Heart left ventricle (tissue), 16 donors: ENCODE data around the gene P4HB. TPM values are rescaled to one million over a fixed set of nuclear protein-coding genes. Genes with fewer than 3 reads are reported as not detected.
A peak's percentile ranks its signal among the peaks of the same experiment; 100 is the strongest.

ENCODE experiments used
- ATAC-seq, 4 donors: fragments of 200-7000 bp; cut with Tn5 transposase; one replicate each; pipeline ENCODE4 v1.9.1; 2020 to 2022; ENCODE audit warnings: moderate library complexity in 4 of 4, mild to moderate bottlenecking in 3 of 4, moderate number of reproducible peaks in 1 of 4
- DNase-seq, 5 donors: peaks; one replicate each; pipeline ENCODE4 v3.0.0-alpha.2; 2020
- H3K27ac ChIP-seq, 12 donors: fragments of 200-600 bp; sonication (generic) in 4 of 12; one replicate each; pipeline versions ENCODE4 v1.5.0 to v1.8.0; 2016 to 2022; ENCODE audit warnings: mild to moderate bottlenecking in 2 of 12
- H3K27me3 ChIP-seq, 9 donors: fragments of 200-600 bp; sonication (generic) in 2 of 9; one replicate each; pipeline versions ENCODE4 v1.5.1 to v1.8.0; 2016 to 2022; ENCODE audit warnings: mild to moderate bottlenecking in 3 of 9
- H3K36me3 ChIP-seq, 9 donors: fragments of 200-600 bp; sonication (generic) in 2 of 9; one replicate each; pipeline versions ENCODE4 v1.5.0 to v1.8.0; 2018 to 2022; ENCODE audit warnings: mild to moderate bottlenecking in 2 of 9
- H3K4me1 ChIP-seq, 12 donors: fragments of 200-600 bp; sonication (generic) in 4 of 12; one replicate each; pipeline versions ENCODE4 v1.5.0 to v1.8.0; 2016 to 2022; ENCODE audit warnings: mild to moderate bottlenecking in 3 of 12
- H3K4me3 ChIP-seq, 12 donors: fragments of 200-600 bp; sonication (generic) in 4 of 12; one replicate each; pipeline versions ENCODE4 v1.5.0 to v1.8.0; 2017 to 2022; ENCODE audit warnings: mild to moderate bottlenecking in 9 of 12, moderate library complexity in 4 of 12
- H3K9me3 ChIP-seq, 12 donors: fragments of 200-600 bp; sonication (generic) in 4 of 12; one replicate each; pipeline versions ENCODE4 v1.5.0 to v1.8.0; 2016 to 2022; ENCODE audit warnings: mild to moderate bottlenecking in 1 of 12
- POLR2A ChIP-seq, 2 donors: fragments of 450-650 bp; IDR thresholded peaks; one replicate each; pipeline ENCODE4 v1.6.1; 2017; ENCODE audit warnings: antibody characterized with exemption in 2 of 2, mild to moderate bottlenecking in 2 of 2, moderate library complexity in 2 of 2
- WGBS, 4 donors: extraction: QIAGEN DNeasy Blood & Tissue Kit in 2 of 4; methylation state at CpG; one replicate each; pipeline versions ENCODE4 v1.1.5 to v1.1.7; 2013 to 2018; 5-methylcytosine and 5-hydroxymethylcytosine counted together
- intact Hi-C, 10 donors: fragments of 100-400 bp; cut with DNase I; formaldehyde crosslinking; loops; one replicate each; pipeline versions ENCODE4 v1.11.1 to v1.14.2; 2022
- polyA plus RNA-seq, 2 donors: library from polyadenylated mRNA; stranded (reverse); fragments of 200-250 nt; gene quantifications; one replicate each; pipeline ENCODE4 v1.2.3, GENCODE V29; 2013
- total RNA-seq, 9 donors: library from RNA; depleted of rRNA in 2 of 9; stranded (reverse); fragments of >200 nt in 2 of 9; fragmentation: NEBNext Ultra II Directional in 3 of 9; extraction: Animal tissue kit (Norgen Biotek cat#: 25700) in 3 of 9; gene quantifications; one replicate each; pipeline versions ENCODE4 v1.1.0 to v1.2.4, GENCODE V29; 2016 to 2023
- TF ChIP-seq, protein P1 (sequence below), 12 donors: fragments of 200-600 bp; sonication (generic) in 4 of 12; IDR thresholded peaks; one replicate each; pipeline versions ENCODE4 v1.5.0 to v1.8.0; 2018 to 2022; ENCODE audit warnings: antibody characterized with exemption in 12 of 12, mild to moderate bottlenecking in 5 of 12
- donor health status: ischemic (EF 13 %, LVEDD 7.1; RV severe dilation, severe dysfunction).
- donor health status: healthy with polysubstance abuse.
- donor health status: DM: no; HTN: yes; CAD: no.
- donor health status: DM: no; HTN: no; CAD: no.
- donor health status: ischemic (EF 25% LVEDD 6.9; RV normal size, moderate dysfunction).
- donor health status: ischemic (EF 25% LVEDD 5.7; RV mildly dilated, moderate dysfunction).
- donor health status: healthy.
- donor health status: DM: yes; HTN: yes; CAD: no.
- donor health status: ischemic (EF 35%, LVEDD 5.7; RV mildly dilated, moderate dysfunction).
- donor health status: nonischemic (EF 11% LVEDD 7.7; RV severe dilation, severe dysfunction).
- donor health status: DM: yes; HTN: yes; CAD: no.
- donor health status: PGD.
- donor health status: ischemic (EF 29% LVEDD 5.4; RV normal size, mild dysfunction).
- donor health status: nonischemic (EF 23%, LVEDD 6.1; RV moderate dilation, normal function).

Gene P4HB
- total and polyA plus RNA-seq, 11 donors, result 246 to 763 (median 374) TPM

DNA sequence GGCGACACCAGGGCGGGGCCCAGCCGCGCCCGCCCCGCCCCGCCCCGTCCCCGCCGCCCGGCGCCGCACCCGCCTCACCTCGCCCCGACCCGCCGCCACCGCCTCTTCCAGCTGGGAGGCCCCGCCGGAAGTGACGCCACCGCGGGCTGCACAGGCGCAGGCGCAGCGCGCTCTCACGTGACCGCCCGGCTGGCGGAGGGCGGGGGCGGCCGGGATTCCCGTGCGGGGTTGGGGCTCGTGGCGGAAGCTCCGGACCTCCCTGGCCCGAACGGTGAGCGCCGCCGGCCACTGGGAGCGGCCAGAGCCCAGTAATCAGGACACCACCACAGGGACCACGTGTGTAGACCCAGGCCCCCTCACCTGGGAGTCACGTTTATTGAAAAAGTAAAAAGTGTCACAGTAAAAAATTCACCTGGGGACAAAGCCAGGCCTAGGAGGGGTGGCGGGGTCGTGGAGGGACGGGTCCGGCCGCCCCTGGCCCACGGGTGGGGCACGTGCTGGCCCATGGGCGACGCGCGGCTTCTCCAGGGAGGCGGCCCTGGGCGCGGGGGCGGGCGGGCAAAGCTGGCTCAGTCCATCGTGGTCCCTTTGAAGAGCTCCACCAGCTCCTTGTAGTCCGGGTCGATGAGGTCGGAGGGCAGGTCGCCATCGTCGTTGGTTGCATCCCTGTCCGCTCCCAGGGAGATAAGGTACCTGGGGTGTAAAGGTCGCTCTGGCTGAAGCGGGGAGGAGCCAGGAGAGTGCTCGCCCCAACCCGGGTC is 27.0 kb downstream of the P4HB start, which contains the start of gene MCRIP1:
Gene MCRIP1 (minus strand): TSS at position 132 of the 761 bp plus-strand sequence. CDS start 8,785 bp downstream, outside the sequence.
- peak within 1 kb of the TSS; percentile 20 to 99 (median 96) for H3K27ac ChIP-seq
- H3K27me3 ChIP-seq, result no peaks in the 10 kb centered on the region
- peak within 1 kb of the TSS; percentile 73 to 98 (median 90) for H3K4me3 ChIP-seq
- H3K36me3 ChIP-seq, result no peaks in the 10 kb centered on the region
- 2 to 7% (median 4%) methylated on average over 24 to 76 of the region's 76 CpGs for WGBS, 4 donors
- no peaks in the 10 kb centered on the region for H3K9me3 ChIP-seq
- DNase-seq (peak; percentile 96 to 98 (median 97)), ATAC-seq (peak; percentile 85 to 92 (median 90))
- H3K4me1 ChIP-seq, result peaks cover 0 to 39% (median 23%) of the 10 kb centered on the region in 12 donors
- intact Hi-C loops, result loop anchor here in 1 of 10 donors (1.0 kb wide), 1 partner anchor 27 kb away; the partner anchor contains the start of gene P4HB
- TF ChIP-seq, protein P1, sequence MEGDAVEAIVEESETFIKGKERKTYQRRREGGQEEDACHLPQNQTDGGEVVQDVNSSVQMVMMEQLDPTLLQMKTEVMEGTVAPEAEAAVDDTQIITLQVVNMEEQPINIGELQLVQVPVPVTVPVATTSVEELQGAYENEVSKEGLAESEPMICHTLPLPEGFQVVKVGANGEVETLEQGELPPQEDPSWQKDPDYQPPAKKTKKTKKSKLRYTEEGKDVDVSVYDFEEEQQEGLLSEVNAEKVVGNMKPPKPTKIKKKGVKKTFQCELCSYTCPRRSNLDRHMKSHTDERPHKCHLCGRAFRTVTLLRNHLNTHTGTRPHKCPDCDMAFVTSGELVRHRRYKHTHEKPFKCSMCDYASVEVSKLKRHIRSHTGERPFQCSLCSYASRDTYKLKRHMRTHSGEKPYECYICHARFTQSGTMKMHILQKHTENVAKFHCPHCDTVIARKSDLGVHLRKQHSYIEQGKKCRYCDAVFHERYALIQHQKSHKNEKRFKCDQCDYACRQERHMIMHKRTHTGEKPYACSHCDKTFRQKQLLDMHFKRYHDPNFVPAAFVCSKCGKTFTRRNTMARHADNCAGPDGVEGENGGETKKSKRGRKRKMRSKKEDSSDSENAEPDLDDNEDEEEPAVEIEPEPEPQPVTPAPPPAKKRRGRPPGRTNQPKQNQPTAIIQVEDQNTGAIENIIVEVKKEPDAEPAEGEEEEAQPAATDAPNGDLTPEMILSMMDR (IDR thresholded peaks at IDR 0.05), result no peak
- TF ChIP-seq POLR2A (IDR thresholded peaks at IDR 0.05), result peak; percentile 35 to 91

DNA sequence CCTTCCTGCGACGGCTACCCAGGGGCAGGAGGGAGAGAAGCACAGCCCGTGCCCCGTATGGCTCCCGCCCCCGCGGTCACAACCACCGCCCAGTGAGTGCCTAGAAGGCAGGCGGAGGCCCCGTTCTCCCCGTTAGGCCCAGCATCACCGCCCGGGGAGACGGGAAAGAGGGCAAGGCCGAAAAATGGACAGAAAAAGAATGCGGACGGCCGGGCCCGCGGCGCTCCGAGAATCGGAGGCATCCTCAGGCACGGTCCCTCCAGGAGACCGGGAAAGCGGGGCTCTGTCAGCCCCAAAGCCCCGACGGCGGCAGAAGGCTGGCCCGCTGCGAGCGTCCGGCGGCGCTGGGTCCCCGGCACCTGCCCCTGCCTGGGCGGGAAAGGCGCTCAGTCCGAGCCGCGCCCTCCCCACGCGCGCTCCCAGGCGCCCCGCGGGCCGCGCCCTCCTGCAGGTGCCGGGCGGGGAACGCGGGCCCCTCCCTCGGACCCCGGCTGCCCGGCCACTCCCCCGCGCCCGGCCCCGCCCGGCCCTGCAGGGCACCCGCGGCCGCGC is 27.7 kb downstream of the P4HB start:
- Histone ChIP-seq H3K4me1 (peaks cover 0 to 39% (median 23%) of the 10 kb centered on the region in 12 donors), H3K27me3 (no peaks in the 10 kb centered on the region), H3K9me3 (no peaks in the 10 kb centered on the region), H3K4me3 (peak overlapping the region; percentile 59 to 98 (median 90)), H3K36me3 (no peaks in the 10 kb centered on the region), H3K27ac (peak overlapping the region; percentile 20 to 95 (median 93))
- intact Hi-C loops, result loop anchor here in 1 of 10 donors (1.0 kb wide), 1 partner anchor 28 kb away; the partner anchor contains the start of gene P4HB
- 0 to 1% (median 0%) methylated on average over 15 to 65 of the region's 65 CpGs for WGBS, 4 donors
- peak in 2 of 5 donors; percentile 45 to 77 for DNase-seq
- peak in 3 of 4 donors; percentile 21 to 32 (median 31) for ATAC-seq
- no peak for TF ChIP-seq POLR2A (IDR thresholded peaks at IDR 0.05)
- TF ChIP-seq, protein P1 (IDR thresholded peaks at IDR 0.05), result no peak

DNA sequence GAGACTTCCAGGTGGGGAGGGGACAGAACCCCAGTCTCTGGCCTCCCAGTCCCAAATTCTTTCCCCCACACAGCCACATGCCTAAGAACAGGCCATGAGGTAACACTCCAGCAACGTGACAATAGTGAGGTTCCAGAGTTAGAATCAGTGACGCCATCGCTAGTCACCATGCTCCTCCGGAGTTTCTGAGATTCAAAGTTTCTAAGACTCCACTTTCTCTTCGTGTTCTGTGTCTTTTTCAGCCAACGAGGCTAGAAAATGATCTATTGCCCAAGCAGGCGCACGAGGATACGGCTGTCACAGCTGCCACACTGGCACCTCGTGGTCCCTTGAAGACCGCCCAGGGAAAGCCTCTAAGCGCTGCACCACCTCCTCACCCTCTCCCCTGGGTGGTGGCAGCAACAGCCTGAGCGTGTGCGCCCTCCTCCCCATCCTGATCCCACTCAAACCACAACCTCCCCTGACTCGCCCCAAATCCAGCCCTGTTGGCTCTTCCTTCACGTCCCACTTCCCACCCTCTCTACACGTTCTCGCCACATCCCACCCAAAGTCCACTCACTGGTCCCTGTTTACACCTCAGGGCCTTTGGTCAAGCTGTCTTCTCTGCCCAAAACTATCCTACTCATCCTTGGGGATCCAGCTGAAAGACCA is 28.3 kb downstream of the P4HB start:
- DNase-seq (peak in 1 of 5 donors; percentile 49), ATAC-seq (peak; percentile 23 to 52 (median 32))
- Histone ChIP-seq H3K9me3 (no peaks in the 10 kb centered on the region), H3K27me3 (no peaks in the 10 kb centered on the region), H3K36me3 (no peaks in the 10 kb centered on the region), H3K4me3 (peak overlapping the region; percentile 59 to 98 (median 90)), H3K4me1 (peaks cover 0 to 39% (median 23%) of the 10 kb centered on the region in 12 donors), H3K27ac (peak overlapping the region; percentile 20 to 95 (median 93))
- WGBS, 4 donors, result 19 to 28% (median 24%) methylated on average over 18 of the region's 18 CpGs
- intact Hi-C loops, result no loop called here
- no peak for TF ChIP-seq POLR2A (IDR thresholded peaks at IDR 0.05)
- TF ChIP-seq, protein P1 (IDR thresholded peaks at IDR 0.05), result no peak
